Sigmoid colon (tissue), 7 donors: Measurements from ENCODE around the gene ZNF487. TPM values are rescaled to one million over a fixed set of nuclear protein-coding genes. Genes with fewer than 3 reads are reported as not detected.

Experiments
- DNase-seq: peaks from one replicate; pipeline ENCODE4 v3.0.0-alpha.2; 2019
- H3K27ac ChIP-seq, 4 donors: fragments of 200-600 bp; sonication (generic); one replicate each; pipeline ENCODE4 v1.5.1; 2016 to 2019; ENCODE audit warnings: mild to moderate bottlenecking in 1 of 4
- H3K27me3 ChIP-seq, 3 donors: fragments of 200-600 bp; sonication (generic); one replicate each; pipeline ENCODE4 v1.5.1; 2019; ENCODE audit warnings: mild to moderate bottlenecking in 1 of 3
- H3K36me3 ChIP-seq, 4 donors: fragments of 200-600 bp; sonication (generic); one replicate each; pipeline ENCODE4 v1.5.1; 2016 to 2019
- H3K4me1 ChIP-seq, 4 donors: fragments of 200-600 bp; sonication (generic); one replicate each; pipeline ENCODE4 v1.5.1; 2017 to 2019
- H3K4me3 ChIP-seq, 4 donors: fragments of 200-600 bp; sonication (generic); one replicate each; pipeline ENCODE4 v1.5.1; 2017 to 2019; ENCODE audit warnings: mild to moderate bottlenecking in 2 of 4, moderate library complexity in 1 of 4
- H3K9me3 ChIP-seq, 4 donors: fragments of 200-600 bp in 3 of 4; sonication (generic) in 3 of 4; one replicate each; pipeline versions ENCODE4 v1.5.1 to v1.6.1; 2013 to 2019
- EP300 ChIP-seq, 4 donors: sonication (generic); formaldehyde crosslinking; IDR thresholded peaks; one replicate each; pipeline ENCODE4 v1.6.1; 2017; ENCODE audit warnings: antibody characterized with exemption in 4 of 4
- POLR2A ChIP-seq, 2 donors: fragments of 450-650 bp; IDR thresholded peaks; one replicate each; pipeline ENCODE4 v1.6.1; 2016; ENCODE audit warnings: antibody characterized with exemption in 2 of 2, mild to moderate bottlenecking in 2 of 2, moderate library complexity in 2 of 2
- POLR2AphosphoS5 ChIP-seq, 4 donors: sonication (generic); formaldehyde crosslinking; IDR thresholded peaks; one replicate each; pipeline ENCODE4 v1.6.1; 2017; ENCODE audit warnings: antibody characterized with exemption in 4 of 4
- WGBS, 2 donors: extraction: QIAGEN DNeasy Blood & Tissue Kit; methylation state at CpG; one replicate each; pipeline ENCODE4 v1.1.7; 2013; 5-methylcytosine and 5-hydroxymethylcytosine counted together
- intact Hi-C: fragments of 100-400 bp; cut with DNase I; formaldehyde crosslinking; loops from one replicate; pipeline ENCODE4 v1.15.1; 2023
- polyA plus RNA-seq, 3 donors: library from polyadenylated mRNA; stranded (reverse); fragments of 200-250 nt; gene quantifications; one replicate each; pipeline ENCODE4 v1.2.3, GENCODE V29; 2013
- total RNA-seq, 4 donors: library from RNA; depleted of rRNA; stranded (reverse); fragments of >200 nt; gene quantifications; one replicate each; pipeline ENCODE4 v1.1.0, GENCODE V29; 2016
- TF ChIP-seq, protein P1 (sequence below), 4 experiments: fragments of 450-650 bp in 3 of 4; fragments of 200-600 bp in 1 of 4; IDR thresholded peaks; one replicate each; pipeline ENCODE4 v1.5.1; 2016 to 2019; ENCODE audit warnings: antibody characterized with exemption in 4 of 4, mild to moderate bottlenecking in 3 of 4, moderate library complexity in 2 of 4
- donor health status: healthy with polysubstance abuse.
- donor health status: Bipolar disorder and iron deficiency.
- donor health status: healthy.

ZNF487 gene
- total and polyA plus RNA-seq, 7 donors = 5.3 to 21.6 (median 6.6) TPM

DNA sequence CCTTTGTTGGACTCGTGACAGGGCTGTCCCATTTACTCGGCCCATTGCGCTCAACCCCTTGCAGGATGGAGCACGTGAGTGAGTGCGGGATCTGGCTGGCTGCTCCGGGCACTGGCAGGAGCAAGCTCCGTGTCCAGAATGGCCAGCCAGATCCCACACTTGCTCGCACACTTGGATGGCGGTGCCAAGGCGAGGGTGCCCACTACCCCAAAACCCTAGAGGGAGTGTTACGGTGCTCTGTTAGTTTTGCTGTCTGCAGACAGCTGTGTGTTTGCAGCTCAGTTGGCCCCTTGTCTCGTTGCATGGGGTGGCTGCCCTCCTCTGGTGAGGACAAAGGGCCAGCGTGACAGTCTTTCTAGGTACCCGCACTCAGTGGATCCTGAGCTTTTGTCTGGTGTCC lies 34.2 kb downstream of the ZNF487 start:
- TF ChIP-seq EP300 (IDR thresholded peaks at IDR 0.05) (no peak), POLR2A (IDR thresholded peaks at IDR 0.05) (no peak), POLR2AphosphoS5 (IDR thresholded peaks at IDR 0.05) (no peak)
- TF ChIP-seq, protein P1, sequence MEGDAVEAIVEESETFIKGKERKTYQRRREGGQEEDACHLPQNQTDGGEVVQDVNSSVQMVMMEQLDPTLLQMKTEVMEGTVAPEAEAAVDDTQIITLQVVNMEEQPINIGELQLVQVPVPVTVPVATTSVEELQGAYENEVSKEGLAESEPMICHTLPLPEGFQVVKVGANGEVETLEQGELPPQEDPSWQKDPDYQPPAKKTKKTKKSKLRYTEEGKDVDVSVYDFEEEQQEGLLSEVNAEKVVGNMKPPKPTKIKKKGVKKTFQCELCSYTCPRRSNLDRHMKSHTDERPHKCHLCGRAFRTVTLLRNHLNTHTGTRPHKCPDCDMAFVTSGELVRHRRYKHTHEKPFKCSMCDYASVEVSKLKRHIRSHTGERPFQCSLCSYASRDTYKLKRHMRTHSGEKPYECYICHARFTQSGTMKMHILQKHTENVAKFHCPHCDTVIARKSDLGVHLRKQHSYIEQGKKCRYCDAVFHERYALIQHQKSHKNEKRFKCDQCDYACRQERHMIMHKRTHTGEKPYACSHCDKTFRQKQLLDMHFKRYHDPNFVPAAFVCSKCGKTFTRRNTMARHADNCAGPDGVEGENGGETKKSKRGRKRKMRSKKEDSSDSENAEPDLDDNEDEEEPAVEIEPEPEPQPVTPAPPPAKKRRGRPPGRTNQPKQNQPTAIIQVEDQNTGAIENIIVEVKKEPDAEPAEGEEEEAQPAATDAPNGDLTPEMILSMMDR (IDR thresholded peaks at IDR 0.05) = no peak
- intact Hi-C loops = no loop called here
- no peak for DNase-seq
- WGBS, 2 donors = 93 to 95% methylated on average over 14 of the region's 14 CpGs
- Histone ChIP-seq H3K36me3 (no peaks in the 10 kb centered on the region), H3K9me3 (no peaks in the 10 kb centered on the region), H3K27ac (no peak overlapping the region), H3K4me3 (no peak overlapping the region), H3K4me1 (no peaks in the 10 kb centered on the region), H3K27me3 (no peaks in the 10 kb centered on the region)

DNA sequence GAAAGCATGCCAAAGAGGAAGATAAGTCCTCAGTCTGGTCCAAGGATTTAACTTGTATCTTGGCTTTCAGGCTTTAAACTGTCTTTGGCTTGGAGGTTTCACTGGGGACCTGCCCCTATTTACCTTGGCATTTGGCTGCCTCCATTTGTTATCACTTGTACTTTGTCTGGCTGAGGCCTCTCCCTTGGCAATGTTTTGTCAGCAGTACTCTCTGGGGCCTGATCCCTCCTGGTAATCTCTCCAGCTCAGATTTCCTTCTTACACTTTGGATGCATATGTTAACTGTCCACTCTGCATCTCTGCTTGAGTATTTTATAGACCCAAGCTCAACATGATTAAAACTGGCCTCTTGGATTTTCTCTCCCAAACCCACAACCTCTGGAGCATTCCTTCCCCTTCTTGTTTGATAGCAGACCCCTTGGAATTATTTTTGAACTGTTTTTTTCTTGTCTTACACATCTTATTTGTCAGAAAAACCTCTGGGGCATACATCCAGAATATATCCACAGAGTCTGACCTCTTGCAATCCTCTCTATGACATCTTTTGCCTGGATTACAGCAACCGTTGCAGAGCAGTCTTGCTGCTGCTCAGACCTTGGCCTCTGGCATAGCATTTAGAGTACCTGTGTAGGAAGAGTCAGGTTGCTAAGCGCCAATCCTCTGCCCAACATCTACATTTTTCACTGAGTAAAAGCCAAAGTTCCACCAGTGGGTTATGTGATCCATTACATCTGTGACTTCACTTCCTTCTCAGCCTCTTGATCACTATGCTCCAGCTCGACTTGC lies 35.2 kb downstream of the ZNF487 start:
- TF ChIP-seq POLR2A (IDR thresholded peaks at IDR 0.05) = no peak
- no peak for TF ChIP-seq EP300 (IDR thresholded peaks at IDR 0.05)
- TF ChIP-seq, protein P1 (IDR thresholded peaks at IDR 0.05) = no peak
- TF ChIP-seq POLR2AphosphoS5 (IDR thresholded peaks at IDR 0.05) = no peak
- no peak overlapping the region for H3K27ac ChIP-seq
- WGBS, 2 donors = 89 to 90% methylated on average over 3 of the region's 3 CpGs

DNA sequence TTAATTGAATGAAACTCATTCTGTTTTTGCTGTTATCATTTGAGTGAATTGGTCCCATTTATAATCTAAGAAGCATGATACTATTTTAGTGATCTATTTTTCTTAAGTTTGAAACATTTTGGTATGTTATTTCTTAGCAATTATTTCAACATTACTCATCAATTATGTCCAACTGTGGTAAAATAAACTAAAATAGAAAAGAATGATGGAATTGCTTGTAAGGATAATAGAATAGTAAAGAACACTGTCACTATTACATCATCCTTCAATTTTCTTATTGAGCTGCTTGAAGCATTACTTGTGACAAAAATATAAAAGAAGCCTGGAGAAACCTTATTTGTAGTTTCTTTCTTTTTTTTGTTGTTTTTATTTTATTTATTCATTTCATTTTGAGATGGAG lies 42.4 kb downstream of the ZNF487 start:
- Histone ChIP-seq H3K4me3 (no peak overlapping the region), H3K27me3 (no peaks in the 10 kb centered on the region), H3K4me1 (no peaks in the 10 kb centered on the region), H3K27ac (no peak overlapping the region), H3K36me3 (peaks cover 0 to 28% (median 16%) of the 10 kb centered on the region in 4 donors), H3K9me3 (peaks cover 10 to 20% (median 13%) of the 10 kb centered on the region in 4 donors)
- no peak for DNase-seq
- intact Hi-C loops = no loop called here
- TF ChIP-seq POLR2AphosphoS5 (IDR thresholded peaks at IDR 0.05) (no peak), EP300 (IDR thresholded peaks at IDR 0.05) (no peak), POLR2A (IDR thresholded peaks at IDR 0.05) (no peak)
- TF ChIP-seq, protein P1 (IDR thresholded peaks at IDR 0.05) = no peak

More for the DNA sequence above, 35.2 kb downstream of the ZNF487 start:
- Histone ChIP-seq H3K4me1 (no peaks in the 10 kb centered on the region), H3K4me3 (no peak overlapping the region), H3K27me3 (no peaks in the 10 kb centered on the region), H3K9me3 (no peaks in the 10 kb centered on the region), H3K36me3 (no peaks in the 10 kb centered on the region)
- no peak for DNase-seq
- intact Hi-C loops = no loop called here

DNA sequence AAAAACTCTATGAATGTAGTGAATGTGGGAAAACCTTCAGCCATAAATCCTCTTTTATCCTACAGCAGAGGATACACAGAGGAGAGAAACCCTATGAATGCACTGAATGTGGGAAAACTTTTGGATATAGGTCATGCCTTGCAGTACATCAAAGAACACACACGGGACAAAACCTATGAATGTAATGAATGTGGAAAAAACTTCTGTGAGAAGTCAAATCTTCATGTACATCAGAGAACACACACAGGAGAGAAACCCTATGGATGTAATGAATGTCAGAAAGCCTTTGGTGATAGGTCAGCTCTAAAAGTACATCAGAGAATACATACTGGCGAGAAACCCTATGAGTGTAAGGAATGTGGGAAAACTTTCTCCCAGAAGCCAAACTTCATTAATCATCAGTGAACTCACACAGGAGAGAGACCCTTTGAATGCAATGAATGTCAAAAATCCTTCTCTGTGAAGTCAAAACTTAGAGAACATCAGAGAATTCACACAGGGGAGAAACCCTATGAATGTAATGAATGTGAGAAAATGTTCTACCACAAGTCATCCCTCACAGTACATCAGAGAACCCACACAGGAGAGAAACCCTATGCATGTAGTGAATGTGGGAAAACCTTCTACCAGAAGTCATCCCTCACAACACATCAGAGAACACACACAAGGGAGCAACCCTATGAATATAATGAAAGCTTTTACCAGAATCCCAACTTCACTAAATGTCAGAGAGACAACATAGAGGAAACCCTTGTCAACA lies 45.6 kb downstream of the ZNF487 start:
- peaks cover 0 to 28% (median 16%) of the 10 kb centered on the region in 4 donors for H3K36me3 ChIP-seq
- 95 to 97% methylated on average over 2 of the region's 2 CpGs for WGBS, 2 donors
- peaks cover 10 to 22% (median 13%) of the 10 kb centered on the region in 4 donors for H3K9me3 ChIP-seq

More for the DNA sequence above, 45.6 kb downstream of the ZNF487 start:
- H3K27ac ChIP-seq = no peak overlapping the region
- no peak overlapping the region for H3K4me3 ChIP-seq
- no peaks in the 10 kb centered on the region for H3K4me1 ChIP-seq
- no peak for TF ChIP-seq POLR2A (IDR thresholded peaks at IDR 0.05)
- TF ChIP-seq POLR2AphosphoS5 (IDR thresholded peaks at IDR 0.05) = no peak
- TF ChIP-seq EP300 (IDR thresholded peaks at IDR 0.05) = no peak
- TF ChIP-seq, protein P1 (IDR thresholded peaks at IDR 0.05) = no peak
- intact Hi-C loops = no loop called here
- no peak for DNase-seq
- no peaks in the 10 kb centered on the region for H3K27me3 ChIP-seq
